K562 treated with DMSO at 1 percent for 48 hours (cell line): ENCODE data around the gene FLOT1. TPM values are rescaled to one million over a fixed set of nuclear protein-coding genes. Genes with fewer than 3 reads are reported as not detected.

Experiments
- total RNA-seq: library from RNA; unstranded; fragments of 300-600 nt; gene quantifications from 2 replicates; pipeline ENCODE4 v1.2.3, GENCODE V29; 2022; ENCODE audit warnings: low replicate concordance; ENCODE audit errors: extremely low read depth

The FLOT1 gene, protein sequence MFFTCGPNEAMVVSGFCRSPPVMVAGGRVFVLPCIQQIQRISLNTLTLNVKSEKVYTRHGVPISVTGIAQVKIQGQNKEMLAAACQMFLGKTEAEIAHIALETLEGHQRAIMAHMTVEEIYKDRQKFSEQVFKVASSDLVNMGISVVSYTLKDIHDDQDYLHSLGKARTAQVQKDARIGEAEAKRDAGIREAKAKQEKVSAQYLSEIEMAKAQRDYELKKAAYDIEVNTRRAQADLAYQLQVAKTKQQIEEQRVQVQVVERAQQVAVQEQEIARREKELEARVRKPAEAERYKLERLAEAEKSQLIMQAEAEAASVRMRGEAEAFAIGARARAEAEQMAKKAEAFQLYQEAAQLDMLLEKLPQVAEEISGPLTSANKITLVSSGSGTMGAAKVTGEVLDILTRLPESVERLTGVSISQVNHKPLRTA
- total RNA-seq, result 531 TPM in 1 of 2 replicates, not detected in the other

DNA sequence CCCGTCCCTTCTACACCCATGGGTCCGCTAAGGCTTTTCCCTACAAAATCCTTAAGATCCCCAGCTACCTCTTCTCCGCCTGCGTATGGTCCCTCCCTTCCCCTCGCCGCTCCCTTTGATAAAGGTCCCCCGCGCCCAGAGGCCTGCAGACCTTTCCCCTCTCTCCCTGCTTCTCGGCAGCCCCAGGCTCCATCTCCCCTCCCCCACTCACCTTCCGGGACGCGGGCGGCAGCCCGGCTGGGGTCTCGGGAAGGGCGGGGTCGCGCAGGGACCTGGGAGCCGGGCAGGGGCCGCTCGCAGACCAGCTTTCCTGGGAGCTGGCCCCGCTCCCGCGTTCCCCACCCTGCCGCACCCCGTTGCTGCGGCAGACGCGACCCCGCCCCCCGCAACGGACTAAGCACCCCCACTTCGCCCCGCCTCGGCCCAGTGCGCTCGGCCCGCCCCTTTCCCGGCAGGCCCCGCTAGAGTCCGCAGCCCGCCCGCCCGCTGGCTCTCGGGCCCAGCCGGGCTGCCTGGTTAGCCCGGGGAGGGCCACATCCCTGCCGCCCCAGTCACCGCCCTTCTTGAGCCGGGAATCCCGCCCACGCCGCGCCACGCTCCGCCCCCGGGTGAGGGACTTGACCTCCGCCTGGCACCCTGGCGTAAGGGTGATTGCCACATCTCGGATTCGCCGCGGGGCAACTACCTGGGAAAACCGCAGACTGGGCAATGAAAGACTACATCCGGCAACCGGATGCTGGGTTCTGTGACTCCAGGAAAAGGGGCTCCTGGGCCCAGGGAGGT, at the start of gene FLOT1:
FLOT1 (minus strand) TSS at position 372 of the 783 bp plus-strand sequence. CDS start 498 bp downstream, outside the sequence.

DNA sequence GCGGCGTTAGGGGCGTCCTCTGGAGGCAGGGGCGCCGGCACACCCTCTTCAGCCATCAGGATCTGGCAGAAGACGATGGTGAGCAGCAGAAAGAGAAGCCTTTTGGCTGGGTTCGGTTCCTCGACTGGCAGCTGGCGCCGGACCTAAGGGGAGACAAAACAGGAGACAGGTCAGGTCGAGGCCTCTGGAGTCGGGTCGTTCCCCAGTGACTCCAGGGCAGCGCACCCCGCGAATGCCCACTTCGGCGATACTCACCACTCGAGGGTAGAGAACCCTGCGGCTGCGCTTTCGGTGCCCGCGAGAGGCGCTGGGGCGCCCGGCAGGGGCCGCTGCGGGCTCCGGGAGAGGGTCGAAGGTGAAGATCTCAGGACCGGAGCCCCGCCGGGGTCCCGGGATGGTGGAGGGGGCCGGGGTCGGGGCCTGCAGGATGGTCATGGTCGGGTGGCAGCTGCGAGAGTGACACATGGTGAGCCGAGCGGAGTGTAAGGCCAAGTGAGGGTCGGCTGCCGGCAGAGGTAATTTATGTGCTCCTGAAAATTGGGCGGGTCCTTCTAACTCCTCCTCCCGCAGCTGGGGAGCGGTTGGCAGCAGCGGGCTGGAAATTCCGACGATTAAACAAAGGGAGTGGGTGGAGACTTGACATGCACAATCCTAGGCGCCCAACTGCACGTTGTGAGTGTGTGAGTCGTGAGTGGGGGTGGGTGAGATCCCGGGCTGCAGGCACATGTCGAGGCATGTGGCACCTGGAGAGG, 1.7 kb upstream of the FLOT1 start, which contains the start of gene IER3:
IER3 (minus strand) TSS at position 494 of the 752 bp plus-strand sequence; CDS start at position 465, 29 bp downstream.

GRCh38 chr6:30719791-30720737, 22.4 kb downstream of the FLOT1 start, which contains the start of gene TUBB:
Gene TUBB (plus strand): TSS chr6:30720352. CDS start chr6:30720507, 155 bp downstream.

DNA sequence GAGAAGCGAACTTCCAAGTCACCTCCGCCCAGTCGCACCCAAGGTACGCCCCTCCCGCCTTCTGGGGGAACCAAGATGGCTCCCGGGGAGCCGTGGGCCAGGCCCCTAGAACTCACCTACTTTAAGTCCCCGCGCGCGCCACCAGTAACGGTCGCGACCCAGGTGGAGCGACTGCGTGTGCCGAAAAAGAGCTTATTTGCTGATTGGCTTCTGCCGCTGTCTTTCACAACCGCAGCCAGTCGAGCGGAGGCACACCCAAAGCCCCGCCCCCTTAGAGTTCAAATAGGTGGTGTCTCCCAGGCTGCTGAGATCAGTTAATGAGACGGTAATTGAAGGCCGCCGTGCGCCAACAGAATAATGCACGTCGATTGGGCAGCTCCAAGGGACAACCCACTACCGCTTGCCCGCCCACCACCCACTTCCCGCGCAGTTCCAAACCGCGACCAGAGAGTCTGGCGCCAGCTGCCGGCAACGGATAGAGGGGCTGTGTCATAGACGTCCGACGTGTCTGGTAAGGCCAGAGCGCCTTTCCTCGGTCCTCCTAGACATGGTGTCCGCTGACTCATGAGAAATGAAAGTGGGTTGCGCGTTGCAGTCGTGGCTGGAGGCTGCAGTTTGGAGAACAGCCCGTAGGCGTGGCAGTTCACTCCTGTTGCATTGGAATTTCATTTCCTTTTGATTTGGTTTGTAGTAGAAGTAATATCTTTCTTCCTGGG, 25.2 kb downstream of the FLOT1 start, which contains the start of gene MDC1:
MDC1 (minus strand) TSS at position 153 of the 716 bp plus-strand sequence. CDS start 2,106 bp downstream, outside the sequence.

DNA sequence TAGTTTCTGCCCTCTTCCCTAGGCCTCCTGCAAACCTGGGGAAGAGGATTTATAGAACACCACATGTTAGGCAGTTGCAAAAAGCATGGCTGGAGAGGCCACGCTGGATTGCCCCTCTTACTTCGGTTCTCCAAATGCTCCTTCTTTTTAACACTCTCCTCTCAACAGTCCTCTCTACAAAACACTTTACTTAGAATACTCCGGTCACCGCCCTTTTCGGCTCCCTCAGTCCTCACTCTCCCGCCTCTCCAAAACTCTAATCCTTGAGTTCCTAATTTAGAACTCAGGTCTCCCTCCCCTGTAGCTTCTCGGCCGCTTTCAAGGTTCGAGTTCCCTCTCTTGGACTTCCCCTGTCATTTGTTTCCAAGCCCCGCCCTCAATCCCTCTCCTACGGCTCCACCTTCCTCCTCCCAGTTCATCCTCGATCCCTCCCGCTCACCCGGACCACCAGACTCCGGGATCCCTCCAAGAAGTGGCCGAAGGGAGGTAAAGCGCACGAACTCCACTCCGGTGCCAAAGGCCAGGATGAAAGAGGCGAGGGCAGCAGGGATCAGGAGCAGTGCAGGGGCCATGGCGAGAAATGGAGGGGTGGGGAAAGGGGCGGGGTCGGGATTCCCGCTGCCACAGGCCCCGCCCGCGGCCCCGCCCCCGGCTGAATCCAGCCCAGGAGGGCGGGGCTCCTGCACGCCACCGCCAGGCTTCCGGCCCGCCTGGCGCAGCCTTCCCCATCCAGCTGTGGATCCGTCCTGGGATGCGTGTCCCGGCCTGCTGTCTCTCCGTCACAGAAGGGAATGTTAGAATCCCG, 51.9 kb downstream of the FLOT1 start, which contains the start of gene NRM:
NRM (minus strand) TSS at position 582 of the 805 bp plus-strand sequence; CDS start at position 572, 10 bp downstream.

GRCh38 chr6:30686009-30686907, 56.2 kb downstream of the FLOT1 start, which contains the start of gene PPP1R18:
Gene PPP1R18 (minus strand): TSS chr6:30686645. CDS start chr6:30686018, 627 bp downstream.

Other genes starting within 250 kb of the FLOT1 start
- gene GNL1, start 186.2 kb downstream of the FLOT1 start, total RNA-seq, result not detected in 2 replicates
- gene PRR3, start 185.4 kb downstream of the FLOT1 start, total RNA-seq, result not detected in 2 replicates
- not detected in 2 replicates for gene ABCF1, start 171.2 kb downstream of the FLOT1 start, total RNA-seq
- not detected in 2 replicates for gene PPP1R10, start 125.4 kb downstream of the FLOT1 start, total RNA-seq
- not detected in 2 replicates for gene MRPS18B, start 124.8 kb downstream of the FLOT1 start, total RNA-seq
- gene ATAT1, start 115.8 kb downstream of the FLOT1 start, total RNA-seq, result not detected in 2 replicates
- gene C6orf136, start 95.6 kb downstream of the FLOT1 start, total RNA-seq, result not detected in 2 replicates
- not detected in 2 replicates for gene DHX16, start 69.7 kb downstream of the FLOT1 start, total RNA-seq
- not detected in 2 replicates for gene PPP1R18, start 56.0 kb downstream of the FLOT1 start, total RNA-seq
- not detected in 2 replicates for gene NRM, start 51.7 kb downstream of the FLOT1 start, total RNA-seq
- 246 TPM in 1 of 2 replicates, not detected in the other for gene MDC1, start 25.4 kb downstream of the FLOT1 start, total RNA-seq
- 976 and 1,473 TPM in 2 replicates for gene TUBB, start 22.3 kb downstream of the FLOT1 start, total RNA-seq
- not detected in 2 replicates for gene IER3, start 1.9 kb upstream of the FLOT1 start, total RNA-seq
- gene DDR1, start 141.8 kb upstream of the FLOT1 start, total RNA-seq, result not detected in 2 replicates
- not detected in 2 replicates for gene GTF2H4, start 165.5 kb upstream of the FLOT1 start, total RNA-seq
- gene VARS2, start 171.6 kb upstream of the FLOT1 start, total RNA-seq, result 1,268 TPM in 1 of 2 replicates, not detected in the other
- gene SFTA2, start 189.5 kb upstream of the FLOT1 start, total RNA-seq, result not detected in 2 replicates
- not detected in 2 replicates for gene MUCL3, start 198.3 kb upstream of the FLOT1 start, total RNA-seq
- not detected in 2 replicates for gene MUC21, start 241.0 kb upstream of the FLOT1 start, total RNA-seq